BJ (cell line): ENCODE data around the gene TNFRSF19. TPM values are rescaled to one million over a fixed set of nuclear protein-coding genes. Genes with fewer than 3 reads are reported as not detected.

Experiments
- CTCF ChIA-PET: fragments of 350-600 bp; formaldehyde crosslinking; extraction: SDS; loops from one replicate; lab custom pipeline; 2021; ENCODE audit warnings: antibody characterized with exemption, inconsistent platforms; lab: Yijun Ruan, JAX
- POLR2A ChIA-PET: fragments of 300-600 bp; sonication (Branson Sonifier 250); formaldehyde crosslinking; extraction: SDS; loops from one replicate; lab custom pipeline; 2021; ENCODE audit warnings: antibody characterized with exemption; lab: Charles Lee
- DNase-seq: peaks from one replicate; pipeline ENCODE4 v3.0.0-alpha.2; 2011; ENCODE audit warnings: low read depth
- H3K27me3 ChIP-seq: 2 replicates; pipeline ENCODE4 v1.6.0; 2011; ENCODE audit warnings: low read length; ENCODE audit not compliant: control insufficient read depth, insufficient read depth
- H3K36me3 ChIP-seq: 2 replicates; pipeline ENCODE4 v1.5.1; 2011; ENCODE audit warnings: low read length; ENCODE audit not compliant: control insufficient read depth, insufficient read depth
- H3K4me3 ChIP-seq: 2 replicates; pipeline ENCODE4 v1.5.1; 2011; ENCODE audit warnings: low read depth, mild to moderate bottlenecking, control low read depth, low read length
- polyA plus RNA-seq: library from polyadenylated mRNA; depleted of rRNA; stranded (reverse); fragments of >200 nt; gene quantifications from 2 replicates; pipeline ENCODE4 v1.2.3, GENCODE V29; 2011
- TF ChIP-seq, protein P1 (sequence below): IDR thresholded peaks from 2 replicates; pipeline ENCODE4 v1.5.1; 2011; ENCODE audit warnings: low read depth, mild to moderate bottlenecking, control low read depth, inconsistent platforms, low read length, moderate library complexity; ENCODE audit not compliant: insufficient read depth

Gene TNFRSF19
- polyA plus RNA-seq, 1 experiment: 14.8 TPM

- H3K27me3 ChIP-seq: no peaks in the 10 kb centered on the region
- DNase-seq: no peak
- POLR2A ChIA-PET: interaction anchor here (0.6 kb wide), 1 partner anchor 13 kb away, joined by 3 read pairs; no protein-coding TSS in a partner anchor
- H3K4me3 ChIP-seq: no peak overlapping the region
- TF ChIP-seq, protein P1, sequence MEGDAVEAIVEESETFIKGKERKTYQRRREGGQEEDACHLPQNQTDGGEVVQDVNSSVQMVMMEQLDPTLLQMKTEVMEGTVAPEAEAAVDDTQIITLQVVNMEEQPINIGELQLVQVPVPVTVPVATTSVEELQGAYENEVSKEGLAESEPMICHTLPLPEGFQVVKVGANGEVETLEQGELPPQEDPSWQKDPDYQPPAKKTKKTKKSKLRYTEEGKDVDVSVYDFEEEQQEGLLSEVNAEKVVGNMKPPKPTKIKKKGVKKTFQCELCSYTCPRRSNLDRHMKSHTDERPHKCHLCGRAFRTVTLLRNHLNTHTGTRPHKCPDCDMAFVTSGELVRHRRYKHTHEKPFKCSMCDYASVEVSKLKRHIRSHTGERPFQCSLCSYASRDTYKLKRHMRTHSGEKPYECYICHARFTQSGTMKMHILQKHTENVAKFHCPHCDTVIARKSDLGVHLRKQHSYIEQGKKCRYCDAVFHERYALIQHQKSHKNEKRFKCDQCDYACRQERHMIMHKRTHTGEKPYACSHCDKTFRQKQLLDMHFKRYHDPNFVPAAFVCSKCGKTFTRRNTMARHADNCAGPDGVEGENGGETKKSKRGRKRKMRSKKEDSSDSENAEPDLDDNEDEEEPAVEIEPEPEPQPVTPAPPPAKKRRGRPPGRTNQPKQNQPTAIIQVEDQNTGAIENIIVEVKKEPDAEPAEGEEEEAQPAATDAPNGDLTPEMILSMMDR: no peak
- no peaks in the 10 kb centered on the region for H3K36me3 ChIP-seq
- CTCF ChIA-PET: interaction anchor here (0.6 to 1.5 kb wide), 2 partner anchors 22 to 176 kb away, joined by 3 read pairs; no protein-coding TSS in a partner anchor
Measured at GRCh38 chr13:23651439-23651838, 81.2 kb downstream of the TNFRSF19 start.

DNA sequence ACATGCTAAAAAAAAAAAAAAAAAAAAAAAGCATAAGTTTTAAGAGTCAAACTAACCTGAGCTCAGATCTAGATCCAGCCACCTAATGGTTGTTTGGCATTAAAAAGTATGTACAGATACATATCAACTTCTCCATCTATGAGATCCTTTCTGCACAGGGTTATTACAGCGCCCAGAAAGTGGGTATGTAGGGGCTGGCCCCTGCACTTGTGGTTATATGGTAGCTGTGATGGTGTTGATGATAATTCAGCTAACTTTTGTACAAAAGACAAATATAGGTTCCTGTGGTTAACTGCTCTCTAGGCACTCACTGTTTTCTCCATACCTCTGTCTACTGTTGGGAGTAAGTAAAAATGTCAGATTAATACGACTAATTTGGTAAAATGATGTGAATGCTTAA, 81.7 kb downstream of the TNFRSF19 start:
- TF ChIP-seq, protein P1: no peak
- H3K4me3 ChIP-seq: no peak overlapping the region
- H3K27me3 ChIP-seq: no peaks in the 10 kb centered on the region
- no peaks in the 10 kb centered on the region for H3K36me3 ChIP-seq
- DNase-seq: no peak
- CTCF ChIA-PET: interaction anchor here (0.6 to 1.5 kb wide), 2 partner anchors 22 to 176 kb away, joined by 3 read pairs; no protein-coding TSS in a partner anchor
- POLR2A ChIA-PET: no interaction called here

GRCh38 chr13:23652909-23653726, 82.9 kb downstream of the TNFRSF19 start:
- POLR2A ChIA-PET: no interaction called here
- DNase-seq: no peak
- Histone ChIP-seq H3K4me3 (no peak overlapping the region), H3K27me3 (no peaks in the 10 kb centered on the region), H3K36me3 (no peaks in the 10 kb centered on the region)
- CTCF ChIA-PET: interaction anchor here (0.6 kb wide), 2 partner anchors 145 to 1723 kb away, joined by 3 read pairs; no protein-coding TSS in a partner anchor
- TF ChIP-seq, protein P1: no peak

- ChIA-PET POLR2A (interaction anchor here (0.6 to 0.7 kb wide), 2 partner anchors 18 to 109 kb away, joined by 3 to 5 read pairs; no protein-coding TSS in a partner anchor), CTCF (no interaction called here)
- no peaks in the 10 kb centered on the region for H3K27me3 ChIP-seq
- TF ChIP-seq, protein P1: no peak
- H3K36me3 ChIP-seq: no peaks in the 10 kb centered on the region
- no peak for DNase-seq
- H3K4me3 ChIP-seq: no peak overlapping the region
Measured at GRCh38 chr13:23654111-23655110, 84.2 kb downstream of the TNFRSF19 start.
